WTC11 (cell line): ENCODE results near the gene GRPEL2. TPM values are rescaled to one million over a fixed set of nuclear protein-coding genes. Genes with fewer than 3 reads are reported as not detected.

ENCODE experiments used
- ATAC-seq: fragments of 200-7000 bp; cut with Tn5 transposase; 2 replicates; pipeline ENCODE4 v1.10.0; 2021; ENCODE audit warnings: mild to moderate bottlenecking, moderate library complexity
- CTCF ChIA-PET: fragments of 300-600 bp; sonication (Branson Sonifier 250); formaldehyde crosslinking; loops from one replicate; lab custom pipeline; 2021; ENCODE audit warnings: antibody characterized with exemption; lab: Charles Lee
- POLR2A ChIA-PET: fragments of 350-600 bp; sonication (Branson Sonifier 250); formaldehyde crosslinking; loops from one replicate; lab custom pipeline; 2021; ENCODE audit warnings: antibody characterized with exemption; lab: Charles Lee
- DNase-seq: peaks from one replicate; pipeline ENCODE4 v3.0.0; 2021; ENCODE audit warnings: low spot score
- H3K27ac Mint-ChIP-seq: 2 replicates; pipeline ENCODE4 v1.8.0; 2021; ENCODE audit warnings: mixed read lengths
- H3K27me3 Mint-ChIP-seq: 2 replicates; pipeline ENCODE4 v1.8.0; 2021; ENCODE audit warnings: low read depth, mild to moderate bottlenecking, moderate library complexity, mixed read lengths
- H3K36me3 Mint-ChIP-seq: 2 replicates; pipeline ENCODE4 v1.8.0; 2021; ENCODE audit warnings: mixed read lengths
- H3K4me1 Mint-ChIP-seq: 2 replicates; pipeline ENCODE4 v1.8.0; 2022; ENCODE audit warnings: mixed read lengths
- H3K4me3 Mint-ChIP-seq: 2 replicates; pipeline ENCODE4 v1.8.0; 2021; ENCODE audit warnings: mild to moderate bottlenecking, moderate library complexity, mixed read lengths
- H3K9me3 Mint-ChIP-seq: 2 replicates; pipeline ENCODE4 v1.8.0; 2021; ENCODE audit warnings: mixed read lengths
- FOXJ3 ChIP-seq: sonication (generic); formaldehyde crosslinking; IDR thresholded peaks from 2 replicates; pipeline ENCODE4 v1.9.0; 2021; ENCODE audit warnings: missing genetic modification reagents, mild to moderate bottlenecking, borderline replicate concordance
- GTF2I ChIP-seq: fragments of 250-450 bp; sonication (Bioruptor Pico); conservative IDR thresholded peaks from 2 replicates; pipeline ENCODE4 v1.4.0; 2021; ENCODE audit warnings: mild to moderate bottlenecking
- NR1H2 ChIP-seq: sonication (generic); formaldehyde crosslinking; IDR thresholded peaks from 2 replicates; pipeline ENCODE4 v1.9.0; 2021; ENCODE audit warnings: mild to moderate bottlenecking, moderate library complexity, missing genetic modification reagents
- PRRX2 ChIP-seq: fragments of 250-450 bp; sonication (Bioruptor Pico); IDR thresholded peaks from 2 replicates; pipeline ENCODE4 v1.8.0; 2021; ENCODE audit warnings: mild to moderate bottlenecking
- SOX15 ChIP-seq: fragments of 250-450 bp; sonication (Bioruptor Pico); IDR thresholded peaks from 2 replicates; pipeline ENCODE4 v1.9.0; 2021; ENCODE audit warnings: mild to moderate bottlenecking
- ZBTB21 ChIP-seq: sonication (generic); formaldehyde crosslinking; IDR thresholded peaks from 2 replicates; pipeline ENCODE4 v1.8.1; 2023; ENCODE audit warnings: mild to moderate bottlenecking, missing genetic modification reagents, borderline replicate concordance
- ZNF317 ChIP-seq: sonication (generic); formaldehyde crosslinking; IDR thresholded peaks from 2 replicates; pipeline ENCODE4 v1.8.1; 2023; ENCODE audit warnings: low read depth, mild to moderate bottlenecking, moderate library complexity, missing genetic modification reagents, borderline replicate concordance
- ZNF396 ChIP-seq: fragments of 250-450 bp; sonication (Bioruptor Pico); IDR thresholded peaks from 2 replicates; pipeline ENCODE4 v1.8.0; 2021; ENCODE audit warnings: mild to moderate bottlenecking, moderate library complexity, borderline replicate concordance
- ZNF423 ChIP-seq: fragments of 250-450 bp; sonication (Bioruptor Pico); IDR thresholded peaks from 2 replicates; pipeline ENCODE4 v2.1.2; 2022; ENCODE audit warnings: mild to moderate bottlenecking, moderate library complexity
- total RNA-seq: library from RNA; stranded (reverse); gene quantifications from 3 replicates; pipeline ENCODE4 v1.2.3, GENCODE V29; 2021
- TF ChIP-seq, protein P1 (sequence below): sonication (generic); formaldehyde crosslinking; IDR thresholded peaks from 2 replicates; pipeline ENCODE4 v1.8.0; 2022; ENCODE audit warnings: missing genetic modification reagents
- TF ChIP-seq, protein P2 (sequence below): fragments of 250-450 bp; sonication (Bioruptor Pico); IDR thresholded peaks from 2 replicates; pipeline ENCODE4 v1.9.0; 2021; ENCODE audit warnings: mild to moderate bottlenecking
- TF ChIP-seq, protein P3 (sequence below): sonication (generic); formaldehyde crosslinking; IDR thresholded peaks from 2 replicates; pipeline ENCODE4 v1.8.0; 2023; ENCODE audit warnings: mild to moderate bottlenecking, missing genetic modification reagents

Gene GRPEL2
- total RNA-seq, 1 experiment from 2014 or later: 48.6 TPM

DNA sequence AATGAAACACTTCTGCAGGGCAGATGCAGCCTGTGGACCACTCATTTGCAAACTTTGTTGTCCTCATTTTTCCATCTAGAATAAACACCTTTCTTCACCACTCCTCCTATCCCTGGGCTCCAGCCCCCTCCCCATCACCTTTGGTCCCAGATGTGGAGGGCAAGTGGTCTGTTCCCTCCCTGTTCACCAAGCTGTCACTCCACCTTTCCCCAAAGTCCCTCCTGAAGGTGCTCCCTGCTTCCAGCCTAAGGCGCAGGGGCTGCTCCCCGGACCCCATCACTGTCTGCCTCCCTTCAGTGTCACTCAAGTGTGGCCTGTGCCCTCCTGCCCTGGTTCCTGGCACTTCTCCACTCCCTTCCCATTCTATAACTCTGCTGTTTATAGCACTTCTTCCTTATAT, 19.4 kb downstream of the GRPEL2 start:
- H3K27me3 Mint-ChIP-seq: no peaks in the 10 kb centered on the region
- H3K36me3 Mint-ChIP-seq: no peaks in the 10 kb centered on the region; the same call in 1 of the 2 replicates
- H3K4me3 Mint-ChIP-seq: no peak overlapping the region
- TF ChIP-seq, protein P1, sequence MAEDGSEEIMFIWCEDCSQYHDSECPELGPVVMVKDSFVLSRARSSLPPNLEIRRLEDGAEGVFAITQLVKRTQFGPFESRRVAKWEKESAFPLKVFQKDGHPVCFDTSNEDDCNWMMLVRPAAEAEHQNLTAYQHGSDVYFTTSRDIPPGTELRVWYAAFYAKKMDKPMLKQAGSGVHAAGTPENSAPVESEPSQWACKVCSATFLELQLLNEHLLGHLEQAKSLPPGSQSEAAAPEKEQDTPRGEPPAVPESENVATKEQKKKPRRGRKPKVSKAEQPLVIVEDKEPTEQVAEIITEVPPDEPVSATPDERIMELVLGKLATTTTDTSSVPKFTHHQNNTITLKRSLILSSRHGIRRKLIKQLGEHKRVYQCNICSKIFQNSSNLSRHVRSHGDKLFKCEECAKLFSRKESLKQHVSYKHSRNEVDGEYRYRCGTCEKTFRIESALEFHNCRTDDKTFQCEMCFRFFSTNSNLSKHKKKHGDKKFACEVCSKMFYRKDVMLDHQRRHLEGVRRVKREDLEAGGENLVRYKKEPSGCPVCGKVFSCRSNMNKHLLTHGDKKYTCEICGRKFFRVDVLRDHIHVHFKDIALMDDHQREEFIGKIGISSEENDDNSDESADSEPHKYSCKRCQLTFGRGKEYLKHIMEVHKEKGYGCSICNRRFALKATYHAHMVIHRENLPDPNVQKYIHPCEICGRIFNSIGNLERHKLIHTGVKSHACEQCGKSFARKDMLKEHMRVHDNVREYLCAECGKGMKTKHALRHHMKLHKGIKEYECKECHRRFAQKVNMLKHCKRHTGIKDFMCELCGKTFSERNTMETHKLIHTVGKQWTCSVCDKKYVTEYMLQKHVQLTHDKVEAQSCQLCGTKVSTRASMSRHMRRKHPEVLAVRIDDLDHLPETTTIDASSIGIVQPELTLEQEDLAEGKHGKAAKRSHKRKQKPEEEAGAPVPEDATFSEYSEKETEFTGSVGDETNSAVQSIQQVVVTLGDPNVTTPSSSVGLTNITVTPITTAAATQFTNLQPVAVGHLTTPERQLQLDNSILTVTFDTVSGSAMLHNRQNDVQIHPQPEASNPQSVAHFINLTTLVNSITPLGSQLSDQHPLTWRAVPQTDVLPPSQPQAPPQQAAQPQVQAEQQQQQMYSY: no peak
- TF ChIP-seq ZBTB21 (CRISPR knock-in tag) (no peak), NR1H2 (no peak)
- TF ChIP-seq, protein P2, sequence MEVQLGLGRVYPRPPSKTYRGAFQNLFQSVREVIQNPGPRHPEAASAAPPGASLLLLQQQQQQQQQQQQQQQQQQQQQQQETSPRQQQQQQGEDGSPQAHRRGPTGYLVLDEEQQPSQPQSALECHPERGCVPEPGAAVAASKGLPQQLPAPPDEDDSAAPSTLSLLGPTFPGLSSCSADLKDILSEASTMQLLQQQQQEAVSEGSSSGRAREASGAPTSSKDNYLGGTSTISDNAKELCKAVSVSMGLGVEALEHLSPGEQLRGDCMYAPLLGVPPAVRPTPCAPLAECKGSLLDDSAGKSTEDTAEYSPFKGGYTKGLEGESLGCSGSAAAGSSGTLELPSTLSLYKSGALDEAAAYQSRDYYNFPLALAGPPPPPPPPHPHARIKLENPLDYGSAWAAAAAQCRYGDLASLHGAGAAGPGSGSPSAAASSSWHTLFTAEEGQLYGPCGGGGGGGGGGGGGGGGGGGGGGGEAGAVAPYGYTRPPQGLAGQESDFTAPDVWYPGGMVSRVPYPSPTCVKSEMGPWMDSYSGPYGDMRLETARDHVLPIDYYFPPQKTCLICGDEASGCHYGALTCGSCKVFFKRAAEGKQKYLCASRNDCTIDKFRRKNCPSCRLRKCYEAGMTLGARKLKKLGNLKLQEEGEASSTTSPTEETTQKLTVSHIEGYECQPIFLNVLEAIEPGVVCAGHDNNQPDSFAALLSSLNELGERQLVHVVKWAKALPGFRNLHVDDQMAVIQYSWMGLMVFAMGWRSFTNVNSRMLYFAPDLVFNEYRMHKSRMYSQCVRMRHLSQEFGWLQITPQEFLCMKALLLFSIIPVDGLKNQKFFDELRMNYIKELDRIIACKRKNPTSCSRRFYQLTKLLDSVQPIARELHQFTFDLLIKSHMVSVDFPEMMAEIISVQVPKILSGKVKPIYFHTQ (CRISPR knock-in tag): no peak
- DNase-seq: no peak
- peaks cover 11% of the 10 kb centered on the region for H3K4me1 Mint-ChIP-seq
- ATAC-seq: no peak
- POLR2A ChIA-PET: no interaction called here
- no peak overlapping the region for H3K27ac Mint-ChIP-seq
- no peaks in the 10 kb centered on the region for H3K9me3 Mint-ChIP-seq
- CTCF ChIA-PET: no interaction called here

DNA sequence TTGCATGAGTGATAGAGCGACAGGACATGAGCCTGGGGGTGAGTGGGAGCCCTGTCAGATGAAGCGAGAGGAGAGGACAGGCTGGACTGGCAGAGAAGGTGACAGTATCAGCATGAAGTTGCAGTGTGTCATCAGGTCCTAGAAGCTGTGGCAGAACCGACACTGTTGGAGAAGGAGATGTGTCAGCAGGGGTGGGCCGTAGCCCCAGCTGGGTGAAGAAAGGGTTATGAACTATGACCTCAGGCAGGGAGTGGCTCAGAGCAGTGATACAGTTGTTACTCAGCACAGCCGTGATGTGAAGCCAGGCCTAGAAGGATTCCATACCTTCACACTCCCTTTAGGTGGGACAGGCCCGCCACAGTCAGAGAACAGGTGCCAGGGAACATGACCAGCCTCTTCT, 20.1 kb downstream of the GRPEL2 start:
- ChIA-PET POLR2A (no interaction called here), CTCF (interaction anchor here (0.8 to 8.6 kb wide), 7 partner anchors 9 to 246 kb away, joined by 3 to 146 read pairs (median 18); partner anchors contain the start of genes IL17B and PCYOX1L)
- no peak for DNase-seq
- Mint-ChIP-seq H3K27me3 (no peaks in the 10 kb centered on the region), H3K4me3 (no peak overlapping the region), H3K36me3 (no peaks in the 10 kb centered on the region; the same call in 1 of the 2 replicates), H3K4me1 (peaks cover 11% of the 10 kb centered on the region), H3K9me3 (no peaks in the 10 kb centered on the region), H3K27ac (no peak overlapping the region)
- ATAC-seq: no peak
- TF ChIP-seq ZNF396 (no peak), ZNF423 (no peak), FOXJ3 (CRISPR knock-in tag) (no peak), GTF2I (CRISPR knock-in tag) (no peak), ZNF317 (CRISPR knock-in tag) (no peak), SOX15 (CRISPR knock-in tag) (no peak), PRRX2 (CRISPR knock-in tag) (no peak)
- TF ChIP-seq, protein P1: no peak
- TF ChIP-seq, protein P3, sequence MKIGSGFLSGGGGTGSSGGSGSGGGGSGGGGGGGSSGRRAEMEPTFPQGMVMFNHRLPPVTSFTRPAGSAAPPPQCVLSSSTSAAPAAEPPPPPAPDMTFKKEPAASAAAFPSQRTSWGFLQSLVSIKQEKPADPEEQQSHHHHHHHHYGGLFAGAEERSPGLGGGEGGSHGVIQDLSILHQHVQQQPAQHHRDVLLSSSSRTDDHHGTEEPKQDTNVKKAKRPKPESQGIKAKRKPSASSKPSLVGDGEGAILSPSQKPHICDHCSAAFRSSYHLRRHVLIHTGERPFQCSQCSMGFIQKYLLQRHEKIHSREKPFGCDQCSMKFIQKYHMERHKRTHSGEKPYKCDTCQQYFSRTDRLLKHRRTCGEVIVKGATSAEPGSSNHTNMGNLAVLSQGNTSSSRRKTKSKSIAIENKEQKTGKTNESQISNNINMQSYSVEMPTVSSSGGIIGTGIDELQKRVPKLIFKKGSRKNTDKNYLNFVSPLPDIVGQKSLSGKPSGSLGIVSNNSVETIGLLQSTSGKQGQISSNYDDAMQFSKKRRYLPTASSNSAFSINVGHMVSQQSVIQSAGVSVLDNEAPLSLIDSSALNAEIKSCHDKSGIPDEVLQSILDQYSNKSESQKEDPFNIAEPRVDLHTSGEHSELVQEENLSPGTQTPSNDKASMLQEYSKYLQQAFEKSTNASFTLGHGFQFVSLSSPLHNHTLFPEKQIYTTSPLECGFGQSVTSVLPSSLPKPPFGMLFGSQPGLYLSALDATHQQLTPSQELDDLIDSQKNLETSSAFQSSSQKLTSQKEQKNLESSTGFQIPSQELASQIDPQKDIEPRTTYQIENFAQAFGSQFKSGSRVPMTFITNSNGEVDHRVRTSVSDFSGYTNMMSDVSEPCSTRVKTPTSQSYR: no peak
